Measurements from ENCODE around the gene NGFR. TPM values are rescaled to one million over a fixed set of nuclear protein-coding genes. Genes with fewer than 3 reads are reported as not detected.
"Not testable (repeated sequence)": the region's sequence is repeated elsewhere in the genome, so short reads cannot be mapped to it uniquely, and the experiment has no call there.

The NGFR gene
- total RNA-seq, 1 donor from 2014 or later, result 0.04 TPM

- DNase-seq (ENCODE audit: low read depth), result no peak
- H3K36me3 ChIP-seq (ENCODE audit: control insufficient read depth, insufficient read depth, low read length), result no peaks in the 10 kb centered on the region
- TF ChIP-seq, protein P1, sequence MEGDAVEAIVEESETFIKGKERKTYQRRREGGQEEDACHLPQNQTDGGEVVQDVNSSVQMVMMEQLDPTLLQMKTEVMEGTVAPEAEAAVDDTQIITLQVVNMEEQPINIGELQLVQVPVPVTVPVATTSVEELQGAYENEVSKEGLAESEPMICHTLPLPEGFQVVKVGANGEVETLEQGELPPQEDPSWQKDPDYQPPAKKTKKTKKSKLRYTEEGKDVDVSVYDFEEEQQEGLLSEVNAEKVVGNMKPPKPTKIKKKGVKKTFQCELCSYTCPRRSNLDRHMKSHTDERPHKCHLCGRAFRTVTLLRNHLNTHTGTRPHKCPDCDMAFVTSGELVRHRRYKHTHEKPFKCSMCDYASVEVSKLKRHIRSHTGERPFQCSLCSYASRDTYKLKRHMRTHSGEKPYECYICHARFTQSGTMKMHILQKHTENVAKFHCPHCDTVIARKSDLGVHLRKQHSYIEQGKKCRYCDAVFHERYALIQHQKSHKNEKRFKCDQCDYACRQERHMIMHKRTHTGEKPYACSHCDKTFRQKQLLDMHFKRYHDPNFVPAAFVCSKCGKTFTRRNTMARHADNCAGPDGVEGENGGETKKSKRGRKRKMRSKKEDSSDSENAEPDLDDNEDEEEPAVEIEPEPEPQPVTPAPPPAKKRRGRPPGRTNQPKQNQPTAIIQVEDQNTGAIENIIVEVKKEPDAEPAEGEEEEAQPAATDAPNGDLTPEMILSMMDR (IDR thresholded peaks at IDR 0.05; ENCODE audit: insufficient read depth, low read length, poor library complexity, severe bottlenecking), result no peak
These were observed 53.0 kb downstream of the NGFR start for GRCh38 chr17:49548051-49548505.

GRCh38 chr17:49548506-49549310, 53.6 kb downstream of the NGFR start:
- Histone ChIP-seq H3K36me3 (ENCODE audit: control insufficient read depth, insufficient read depth, low read length) (no peaks in the 10 kb centered on the region), H3K27me3 (ENCODE audit: control insufficient read depth, insufficient read depth, low read length) (peaks cover 13% of the 10 kb centered on the region), H3K4me3 (ENCODE audit: low read depth, low read length) (no peak overlapping the region)
- TF ChIP-seq, protein P1 (IDR thresholded peaks at IDR 0.05; ENCODE audit: insufficient read depth, low read length, poor library complexity, severe bottlenecking), result peak; percentile 70
- no peak for DNase-seq (ENCODE audit: low read depth)

More at GRCh38 chr17:49548051-49548505, 53.0 kb downstream of the NGFR start:
- Histone ChIP-seq H3K4me3 (ENCODE audit: low read depth, low read length) (no peak overlapping the region), H3K27me3 (ENCODE audit: control insufficient read depth, insufficient read depth, low read length) (peaks cover 13% of the 10 kb centered on the region)

- TF ChIP-seq, protein P1 (IDR thresholded peaks at IDR 0.05; ENCODE audit: insufficient read depth, low read length, poor library complexity, severe bottlenecking), result no peak
- H3K27me3 ChIP-seq (ENCODE audit: control insufficient read depth, insufficient read depth, low read length), result peaks cover 13% of the 10 kb centered on the region
- no peaks in the 10 kb centered on the region for H3K36me3 ChIP-seq (ENCODE audit: control insufficient read depth, insufficient read depth, low read length)
- H3K4me3 ChIP-seq (ENCODE audit: low read depth, low read length), result no peak overlapping the region
- no peak for DNase-seq (ENCODE audit: low read depth)
These were observed 54.2 kb downstream of the NGFR start for GRCh38 chr17:49549311-49549605.

DNA sequence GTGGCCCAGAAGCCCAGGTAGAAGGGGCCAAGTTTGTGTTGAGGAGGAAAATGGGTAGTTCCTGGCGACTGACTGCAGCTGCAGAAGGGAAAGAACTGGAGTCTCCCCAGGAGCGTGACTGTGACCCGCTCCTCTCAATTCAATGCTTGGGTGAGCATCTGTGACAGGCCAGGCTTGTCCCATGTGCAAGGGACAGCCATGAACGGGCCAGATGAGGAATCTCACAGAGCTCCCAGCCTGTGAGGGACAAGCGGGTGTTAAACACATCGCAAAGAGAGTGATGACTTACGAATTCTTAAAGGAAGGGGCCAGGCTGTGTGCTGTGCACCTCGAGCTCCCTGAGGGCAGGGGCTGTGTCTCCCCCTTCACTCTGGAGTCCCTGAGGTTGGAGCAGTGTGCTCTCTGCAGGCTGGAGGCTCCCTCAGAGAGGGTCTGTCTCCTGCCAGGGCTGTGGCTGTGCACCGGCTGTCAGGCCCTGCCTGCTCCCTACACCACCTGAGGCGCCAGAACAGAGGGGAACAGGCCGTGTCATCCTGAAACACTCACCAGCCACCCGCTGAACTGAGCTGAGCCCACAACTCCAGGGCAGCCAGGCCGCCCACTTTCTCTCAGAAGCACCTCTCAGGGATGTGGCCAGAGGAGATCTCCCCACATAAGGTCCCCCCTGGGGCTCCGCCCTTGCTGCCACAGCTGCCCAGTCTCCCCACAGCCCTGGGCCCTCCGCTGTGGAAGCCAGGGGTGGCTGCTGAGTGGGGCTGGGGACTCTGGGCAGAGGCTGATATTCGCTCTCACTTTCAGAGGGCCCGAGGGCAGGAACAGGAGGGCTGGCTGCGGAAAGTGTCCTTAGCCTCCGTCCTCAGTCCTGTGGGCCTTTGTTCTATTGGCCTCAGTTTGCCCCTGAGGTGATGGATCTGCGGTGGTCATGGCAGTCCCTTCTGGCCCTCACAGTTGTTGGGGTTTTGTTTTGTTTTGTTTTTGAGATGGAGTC, 54.9 kb downstream of the NGFR start:
- TF ChIP-seq, protein P1 (IDR thresholded peaks at IDR 0.05; ENCODE audit: insufficient read depth, low read length, poor library complexity, severe bottlenecking), result no peak
- H3K36me3 ChIP-seq (ENCODE audit: control insufficient read depth, insufficient read depth, low read length), result no peaks in the 10 kb centered on the region
- DNase-seq (ENCODE audit: low read depth), result no peak
- peaks cover 10% of the 10 kb centered on the region for H3K27me3 ChIP-seq (ENCODE audit: control insufficient read depth, insufficient read depth, low read length)
- no peak overlapping the region for H3K4me3 ChIP-seq (ENCODE audit: low read depth, low read length)

DNA sequence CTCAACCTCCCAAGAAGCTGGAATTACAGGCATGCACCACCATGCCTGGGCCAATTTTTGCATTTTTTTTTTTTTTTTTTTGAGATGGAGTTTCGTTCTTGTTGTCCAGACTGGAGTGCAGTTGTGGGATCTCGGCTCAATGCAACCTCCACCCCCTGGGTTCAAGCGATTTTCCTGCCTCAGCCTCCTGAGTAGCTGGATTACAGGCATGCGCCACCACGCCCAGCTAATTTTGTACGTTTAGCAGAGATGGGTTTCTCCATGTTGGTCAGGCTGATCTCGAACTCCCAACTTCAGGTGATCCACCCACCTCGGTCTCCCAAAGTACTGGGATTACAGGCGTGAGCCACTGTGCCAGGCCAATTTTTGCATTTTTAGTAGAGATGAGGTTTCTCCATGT, 55.7 kb downstream of the NGFR start:
- not testable (repeated sequence) for H3K27me3 ChIP-seq (ENCODE audit: control insufficient read depth, insufficient read depth, low read length); DNase-seq (ENCODE audit: low read depth); H3K36me3 ChIP-seq (ENCODE audit: control insufficient read depth, insufficient read depth, low read length); H3K4me3 ChIP-seq (ENCODE audit: low read depth, low read length)

Data from kidney epithelial cell (primary cell).